T-helper 1 cell treated with Interleukin-12 subunit alpha and Interleukin-12 subunit beta and Interleukin-4 antibody, amounts not matched to agents 30 ng/mL and 1 ng/mL, for 36 hours (primary cell): ENCODE data around the gene SNRNP70. TPM values are rescaled to one million over a fixed set of nuclear protein-coding genes. Genes with fewer than 3 reads are reported as not detected.

Source experiments
- intact Hi-C: fragments of 100-400 bp; cut with micrococcal nuclease; formaldehyde crosslinking; loops from one replicate; pipeline ENCODE4 v1.15.1; 2024
- total RNA-seq: library from RNA; stranded (reverse); gene quantifications from 2 replicates; pipeline ENCODE4 v1.2.3, GENCODE V29; 2022

SNRNP70 gene
- total RNA-seq, 1 donor from 2014 or later, result 233 TPM

- intact Hi-C loops, result no loop called here
Measured at GRCh38 chr19:49155820-49156346, 70.6 kb downstream of the SNRNP70 start.

- intact Hi-C loops, result loop anchor here (1.0 kb wide), 1 partner anchor 11 kb away; no protein-coding TSS in a partner anchor
Measured at GRCh38 chr19:49157445-49158224, 72.4 kb downstream of the SNRNP70 start, which contains the start of gene TRPM4. Gene TRPM4, plus strand, starts transcription at chr19:49157792. Its CDS starts 75 bp downstream, at chr19:49157867.

Other genes starting within 250 kb of the SNRNP70 start
- gene HSD17B14, start 249.0 kb upstream of the SNRNP70 start, total RNA-seq, result 1.3 TPM in 2 replicates
- 1.3 and 3.2 TPM in 2 replicates for gene PLEKHA4, start 216.8 kb upstream of the SNRNP70 start, total RNA-seq
- gene PPP1R15A, start 213.0 kb upstream of the SNRNP70 start, total RNA-seq, result 37.9 and 38.1 TPM in 2 replicates
- not detected in 2 replicates for gene TULP2, start 186.7 kb upstream of the SNRNP70 start, total RNA-seq
- gene NUCB1, start 185.1 kb upstream of the SNRNP70 start, total RNA-seq, result 273 and 277 TPM in 2 replicates
- 0.34 TPM in 1 of 2 replicates, not detected in the other for gene DHDH, start 151.8 kb upstream of the SNRNP70 start, total RNA-seq
- gene BAX, start 130.6 kb upstream of the SNRNP70 start, total RNA-seq, result 376 and 407 TPM in 2 replicates
- gene FTL, start 120.1 kb upstream of the SNRNP70 start, total RNA-seq, result 1,064 and 1,113 TPM in 2 replicates
- 67.8 and 76.2 TPM in 2 replicates for gene GYS1, start 92.1 kb upstream of the SNRNP70 start, total RNA-seq
- 87.7 and 96.1 TPM in 2 replicates for gene RUVBL2, start 91.6 kb upstream of the SNRNP70 start, total RNA-seq
- gene LHB, start 68.4 kb upstream of the SNRNP70 start, total RNA-seq, result not detected in 2 replicates
- not detected in 2 replicates for gene CGB3, start 61.1 kb upstream of the SNRNP70 start, total RNA-seq
- not detected in 2 replicates for gene CGB2, start 53.6 kb upstream of the SNRNP70 start, total RNA-seq
- not detected in 2 replicates for gene CGB1, start 48.6 kb upstream of the SNRNP70 start, total RNA-seq
- gene CGB5, start 41.6 kb upstream of the SNRNP70 start, total RNA-seq, result not detected in 2 replicates
- not detected in 2 replicates for gene CGB8, start 36.3 kb upstream of the SNRNP70 start, total RNA-seq
- gene CGB7, start 27.7 kb upstream of the SNRNP70 start, total RNA-seq, result not detected in 2 replicates
- gene NTF4, start 20.6 kb upstream of the SNRNP70 start, total RNA-seq, result not detected in 2 replicates
- gene KCNA7, start 12.8 kb upstream of the SNRNP70 start, total RNA-seq, result 0.07 TPM in 1 of 2 replicates, not detected in the other
- gene LIN7B, start 28.9 kb downstream of the SNRNP70 start, total RNA-seq, result 2.1 and 3.4 TPM in 2 replicates
- gene C19orf73, start 33.7 kb downstream of the SNRNP70 start, total RNA-seq, result 0.98 and 1.1 TPM in 2 replicates
- gene PPFIA3, start 34.1 kb downstream of the SNRNP70 start, total RNA-seq, result 3.3 and 3.5 TPM in 2 replicates
- gene HRC, start 69.9 kb downstream of the SNRNP70 start, total RNA-seq, result not detected in 2 replicates
- gene TRPM4, start 72.3 kb downstream of the SNRNP70 start, total RNA-seq, result 0.54 and 1.0 TPM in 2 replicates
- gene SLC6A16, start 239.7 kb downstream of the SNRNP70 start, total RNA-seq, result 5.6 and 5.8 TPM in 2 replicates
- gene CD37, start 250.0 kb downstream of the SNRNP70 start, total RNA-seq, result 229 and 231 TPM in 2 replicates